HG03442 (cell line): ENCODE results near the gene POU6F1.

Source experiments
- ATAC-seq: cut with Tn5 transposase; IDR thresholded peaks from one replicate; pipeline ENCODE4 v1.9.1; 2021; ENCODE audit warnings: mild to moderate bottlenecking, moderate library complexity; ENCODE audit not compliant: unreplicated experiment

POU6F1 gene

GRCh38 chr12:51198568-51199365 is 19.1 kb downstream of the POU6F1 start:
- no peak for ATAC-seq

GRCh38 chr12:51197736-51198567 is 19.9 kb downstream of the POU6F1 start:
- no peak for ATAC-seq

GRCh38 chr12:51196547-51196946 is 21.3 kb downstream of the POU6F1 start:
- no peak for ATAC-seq

- ATAC-seq: no peak
Observed at GRCh38 chr12:51195841-51196240, 22.0 kb downstream of the POU6F1 start.

- no peak for ATAC-seq
Observed at GRCh38 chr12:51192284-51192671, 25.6 kb downstream of the POU6F1 start.

GRCh38 chr12:51191516-51192283 is 26.2 kb downstream of the POU6F1 start:
- ATAC-seq: no peak

- ATAC-seq: no peak
Observed at GRCh38 chr12:51190820-51191219, 27.0 kb downstream of the POU6F1 start.

- no peak for ATAC-seq
Observed at GRCh38 chr12:51189790-51190355, 28.0 kb downstream of the POU6F1 start.

- peak; percentile 59 for ATAC-seq
Observed at GRCh38 chr12:51188359-51189051, 29.4 kb downstream of the POU6F1 start.

GRCh38 chr12:51187370-51187987 is 30.4 kb downstream of the POU6F1 start:
- ATAC-seq: no peak

GRCh38 chr12:51186465-51187085 is 31.3 kb downstream of the POU6F1 start:
- no peak for ATAC-seq

- ATAC-seq: no peak
Observed at GRCh38 chr12:51185171-51185717, 32.6 kb downstream of the POU6F1 start.

GRCh38 chr12:51183816-51184215 is 34.0 kb downstream of the POU6F1 start:
- no peak for ATAC-seq

- ATAC-seq: no peak
Observed at GRCh38 chr12:51183349-51183748, 34.5 kb downstream of the POU6F1 start.

GRCh38 chr12:51181558-51181957 is 36.3 kb downstream of the POU6F1 start:
- no peak for ATAC-seq

- no peak for ATAC-seq
Observed at GRCh38 chr12:51177897-51178296, 40.0 kb downstream of the POU6F1 start.

GRCh38 chr12:51174501-51174900 is 43.4 kb downstream of the POU6F1 start:
- no peak for ATAC-seq

- peak; percentile 97 for ATAC-seq
Observed at GRCh38 chr12:51172515-51173431, 45.1 kb downstream of the POU6F1 start, which contains the start of gene TFCP2. Gene TFCP2, minus strand, starts transcription at chr12:51173135. Its CDS starts 713 bp downstream, at chr12:51172422.
